MM.1S (cell line): ENCODE results near the gene ZMYM4.

Experiments
- DNase-seq: peaks from one replicate; pipeline ENCODE4 v3.0.0-alpha.2; 2015
- H2AFZ ChIP-seq: fragments of 300-600 bp; sonication (generic); 2 replicates; pipeline ENCODE4 v1.6.0; 2016; ENCODE audit warnings: antibody characterized with exemption, low read length
- H3F3A ChIP-seq: fragments of 300-600 bp; sonication (generic); 2 replicates; pipeline ENCODE4 v1.6.1; 2016; ENCODE audit warnings: mild to moderate bottlenecking, antibody characterized with exemption, low read length, moderate library complexity, mixed read lengths; ENCODE audit not compliant: insufficient read depth
- H3K27ac ChIP-seq: fragments of 300-600 bp; sonication (generic); 2 replicates; pipeline ENCODE4 v1.5.1; 2016; ENCODE audit warnings: mild to moderate bottlenecking, low read length
- H3K27me3 ChIP-seq: fragments of 300-600 bp; sonication (generic); replicated peaks from 2 replicates; pipeline ENCODE4 v1.6.0; 2016; ENCODE audit warnings: low read length; ENCODE audit not compliant: insufficient read depth
- H3K36me3 ChIP-seq: fragments of 300-600 bp; sonication (generic); replicated peaks from 2 replicates; pipeline ENCODE4 v1.6.1; 2016; ENCODE audit warnings: mild to moderate bottlenecking, low read length, mixed read lengths; ENCODE audit not compliant: insufficient read depth
- H3K4me1 ChIP-seq: fragments of 300-600 bp; sonication (generic); 2 replicates; pipeline ENCODE4 v1.6.1; 2016; ENCODE audit warnings: low read length, mixed read lengths
- H3K4me2 ChIP-seq: fragments of 300-600 bp; sonication (generic); 2 replicates; pipeline ENCODE4 v1.6.0; 2016; ENCODE audit warnings: low read depth, low read length
- H3K4me3 ChIP-seq: fragments of 300-600 bp; sonication (generic); 2 replicates; pipeline ENCODE4 v1.5.1; 2016; ENCODE audit warnings: low read length, mixed read lengths
- H3K79me2 ChIP-seq: fragments of 300-600 bp; sonication (generic); 2 replicates; pipeline ENCODE4 v1.6.1; 2016; ENCODE audit warnings: mixed run types, low read length, mixed read lengths
- H3K9ac ChIP-seq: fragments of 300-600 bp; sonication (generic); 2 replicates; pipeline ENCODE4 v1.6.1; 2016; ENCODE audit warnings: low read length, mixed read lengths
- H3K9me2 ChIP-seq: fragments of 300-600 bp; sonication (generic); replicated peaks from 2 replicates; pipeline ENCODE4 v1.6.1; 2016; ENCODE audit warnings: mild to moderate bottlenecking, low read length, mixed read lengths; ENCODE audit not compliant: insufficient read depth
- H3K9me3 ChIP-seq: fragments of 300-600 bp; sonication (generic); replicated peaks from 2 replicates; pipeline ENCODE4 v1.6.1; 2016; ENCODE audit warnings: mild to moderate bottlenecking, low read length, mixed read lengths; ENCODE audit not compliant: insufficient read depth
- H4K20me1 ChIP-seq: fragments of 300-600 bp; sonication (generic); 2 replicates; pipeline ENCODE4 v1.6.1; 2016; ENCODE audit warnings: mild to moderate bottlenecking, low read length, moderate library complexity, mixed read lengths; ENCODE audit not compliant: insufficient read depth
- EZH2 ChIP-seq: fragments of 300-600 bp; sonication (generic); optimal IDR thresholded peaks from 2 replicates; pipeline ENCODE3; 2017; ENCODE audit warnings: low read depth, mild to moderate bottlenecking, antibody characterized with exemption, low read length, mixed read lengths
- EZH2phosphoT487 ChIP-seq: fragments of 300-600 bp; sonication (generic); IDR thresholded peaks from 2 replicates; pipeline ENCODE4 v1.6.1; 2018; ENCODE audit warnings: antibody characterized with exemption, low read length
- TF ChIP-seq, protein P1 (sequence below): fragments of 300-600 bp; sonication (generic); IDR thresholded peaks from 2 replicates; pipeline ENCODE4 v1.5.1; 2016; ENCODE audit warnings: antibody characterized with exemption, low read length, mixed read lengths

The ZMYM4 gene

DNA sequence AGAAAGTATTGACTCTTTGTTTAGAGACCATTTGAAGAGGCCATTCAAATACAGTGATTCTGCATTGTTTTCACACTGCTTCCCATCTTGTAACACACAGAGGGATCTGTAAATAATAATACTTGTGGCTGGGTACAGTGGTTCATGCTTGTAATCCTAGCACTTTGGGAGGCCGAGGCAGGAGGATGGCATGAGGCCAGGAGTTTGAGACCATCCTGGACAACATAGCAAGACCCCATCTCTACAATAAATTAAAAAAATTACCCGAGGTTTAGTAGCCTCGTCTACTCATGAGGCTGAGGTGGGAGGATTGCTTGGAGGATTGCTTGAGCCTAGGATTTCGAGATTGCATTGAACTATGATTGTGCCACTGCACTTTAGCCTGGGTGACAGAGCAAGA is 5.7 kb downstream of the ZMYM4 start:
- H3K27ac ChIP-seq = no peak overlapping the region
- no peak overlapping the region for H3K4me3 ChIP-seq
- H4K20me1 ChIP-seq = no peaks in the 10 kb centered on the region
- 0 out of 2 replicates have a peak, but pooled peaks cover 3% of the 10 kb centered on the region for H3F3A ChIP-seq
- H3K4me2 ChIP-seq = no peak overlapping the region
- peaks cover 68% of the 10 kb centered on the region for H3K79me2 ChIP-seq
- no peak for DNase-seq
- no peak overlapping the region for H3K9ac ChIP-seq
- no peaks in the 10 kb centered on the region for H3K36me3 ChIP-seq
- no peaks in the 10 kb centered on the region for H3K27me3 ChIP-seq
- H2AFZ ChIP-seq = no peak overlapping the region
- H3K9me2 ChIP-seq = no peaks in the 10 kb centered on the region
- TF ChIP-seq, protein P1, sequence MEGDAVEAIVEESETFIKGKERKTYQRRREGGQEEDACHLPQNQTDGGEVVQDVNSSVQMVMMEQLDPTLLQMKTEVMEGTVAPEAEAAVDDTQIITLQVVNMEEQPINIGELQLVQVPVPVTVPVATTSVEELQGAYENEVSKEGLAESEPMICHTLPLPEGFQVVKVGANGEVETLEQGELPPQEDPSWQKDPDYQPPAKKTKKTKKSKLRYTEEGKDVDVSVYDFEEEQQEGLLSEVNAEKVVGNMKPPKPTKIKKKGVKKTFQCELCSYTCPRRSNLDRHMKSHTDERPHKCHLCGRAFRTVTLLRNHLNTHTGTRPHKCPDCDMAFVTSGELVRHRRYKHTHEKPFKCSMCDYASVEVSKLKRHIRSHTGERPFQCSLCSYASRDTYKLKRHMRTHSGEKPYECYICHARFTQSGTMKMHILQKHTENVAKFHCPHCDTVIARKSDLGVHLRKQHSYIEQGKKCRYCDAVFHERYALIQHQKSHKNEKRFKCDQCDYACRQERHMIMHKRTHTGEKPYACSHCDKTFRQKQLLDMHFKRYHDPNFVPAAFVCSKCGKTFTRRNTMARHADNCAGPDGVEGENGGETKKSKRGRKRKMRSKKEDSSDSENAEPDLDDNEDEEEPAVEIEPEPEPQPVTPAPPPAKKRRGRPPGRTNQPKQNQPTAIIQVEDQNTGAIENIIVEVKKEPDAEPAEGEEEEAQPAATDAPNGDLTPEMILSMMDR = no peak
- no peak for TF ChIP-seq EZH2
- TF ChIP-seq EZH2phosphoT487 = no peak
- peaks cover 6% of the 10 kb centered on the region for H3K4me1 ChIP-seq
- no peaks in the 10 kb centered on the region for H3K9me3 ChIP-seq

GRCh38 chr1:35278886-35279554 is 10.5 kb downstream of the ZMYM4 start:
- H3K9me2 ChIP-seq = no peaks in the 10 kb centered on the region
- H3F3A ChIP-seq = no peaks in the 10 kb centered on the region
- DNase-seq = no peak
- H3K27me3 ChIP-seq = no peaks in the 10 kb centered on the region
- H3K4me2 ChIP-seq = no peak overlapping the region
- TF ChIP-seq, protein P1 = no peak
- TF ChIP-seq EZH2 (no peak), EZH2phosphoT487 (no peak)
- H3K4me1 ChIP-seq = no peaks in the 10 kb centered on the region
- H4K20me1 ChIP-seq = no peaks in the 10 kb centered on the region
- no peak overlapping the region for H2AFZ ChIP-seq
- H3K9ac ChIP-seq = no peak overlapping the region
- no peak overlapping the region for H3K27ac ChIP-seq
- H3K36me3 ChIP-seq = no peaks in the 10 kb centered on the region
- no peak overlapping the region for H3K4me3 ChIP-seq
- H3K9me3 ChIP-seq = no peaks in the 10 kb centered on the region
- H3K79me2 ChIP-seq = peaks cover 24% of the 10 kb centered on the region

GRCh38 chr1:35279555-35279904 is 11.0 kb downstream of the ZMYM4 start:
- no peaks in the 10 kb centered on the region for H3K9me2 ChIP-seq
- no peak overlapping the region for H3K9ac ChIP-seq
- no peaks in the 10 kb centered on the region for H3K9me3 ChIP-seq
- DNase-seq = no peak
- H3K36me3 ChIP-seq = no peaks in the 10 kb centered on the region
- no peaks in the 10 kb centered on the region for H3K4me1 ChIP-seq
- no peaks in the 10 kb centered on the region for H4K20me1 ChIP-seq
- no peak overlapping the region for H3K27ac ChIP-seq
- H3K4me2 ChIP-seq = no peak overlapping the region
- TF ChIP-seq, protein P1 = no peak
- TF ChIP-seq EZH2 (no peak), EZH2phosphoT487 (no peak)
- no peak overlapping the region for H3K4me3 ChIP-seq
- peaks cover 22% of the 10 kb centered on the region for H3K79me2 ChIP-seq
- H3K27me3 ChIP-seq = no peaks in the 10 kb centered on the region
- no peak overlapping the region for H2AFZ ChIP-seq
- H3F3A ChIP-seq = no peaks in the 10 kb centered on the region
